Liver (tissue), 9 donors: ENCODE results near the gene RBMS3. TPM values are rescaled to one million over a fixed set of nuclear protein-coding genes. Genes with fewer than 3 reads are reported as not detected.

ENCODE experiments used
- DNase-seq: peaks from one replicate; pipeline ENCODE4 v3.0.0-alpha.2; 2017; ENCODE audit warnings: low spot score
- H3K27ac ChIP-seq, 2 donors: one replicate each; pipeline ENCODE4 v1.7.0; 2013; ENCODE audit warnings: inconsistent platforms in 2 of 2, low read length in 2 of 2, control low read depth in 1 of 2, low read depth in 1 of 2, mild to moderate bottlenecking in 1 of 2
- H3K27me3 ChIP-seq, 4 donors: one replicate each; pipeline versions ENCODE4 v1.6.1 to v1.7.0; 2013; ENCODE audit warnings: low read length in 3 of 4, inconsistent platforms in 1 of 4, mild to moderate bottlenecking in 1 of 4, moderate library complexity in 1 of 4; ENCODE audit not compliant: control insufficient read depth in 4 of 4, insufficient read depth in 4 of 4
- H3K36me3 ChIP-seq, 4 donors: one replicate each; pipeline versions ENCODE4 v1.6.1 to v1.7.0; 2013; ENCODE audit warnings: low read length in 3 of 4, mild to moderate bottlenecking in 3 of 4, low read depth in 1 of 4, moderate library complexity in 1 of 4; ENCODE audit not compliant: control insufficient read depth in 4 of 4, insufficient read depth in 3 of 4
- H3K4me1 ChIP-seq, 4 donors: one replicate each; pipeline versions ENCODE4 v1.6.1 to v1.7.0; 2013; ENCODE audit warnings: low read length in 3 of 4, mild to moderate bottlenecking in 3 of 4, moderate library complexity in 1 of 4; ENCODE audit not compliant: control insufficient read depth in 4 of 4, insufficient read depth in 4 of 4
- H3K4me3 ChIP-seq, 3 donors: one replicate each; pipeline versions ENCODE4 v1.6.1 to v1.7.0; 2013; ENCODE audit warnings: low read length in 3 of 3, control low read depth in 1 of 3, low read depth in 1 of 3, mild to moderate bottlenecking in 1 of 3
- H3K9ac ChIP-seq, 2 donors: one replicate each; pipeline ENCODE4 v1.7.0; 2013; ENCODE audit warnings: low read length in 2 of 2, mild to moderate bottlenecking in 2 of 2, moderate library complexity in 2 of 2, control low read depth in 1 of 2, low read depth in 1 of 2
- H3K9me3 ChIP-seq, 4 donors: one replicate each; pipeline versions ENCODE4 v1.6.1 to v1.7.0; 2013; ENCODE audit warnings: low read length in 3 of 4; ENCODE audit not compliant: control insufficient read depth in 4 of 4
- FOXA1 ChIP-seq: IDR thresholded peaks from 2 replicates; pipeline ENCODE4 v1.6.1; 2016; ENCODE audit warnings: antibody characterized with exemption
- GABPA ChIP-seq, 2 donors: IDR thresholded peaks in 1 of 2; conservative IDR thresholded peaks in 1 of 2; 2 replicates each; pipeline ENCODE4 v1.6.1; 2016; ENCODE audit warnings: antibody characterized with exemption in 2 of 2, mild to moderate bottlenecking in 1 of 2, moderate library complexity in 1 of 2
- HNF4A ChIP-seq, 2 donors: conservative IDR thresholded peaks; 2 replicates each; pipeline ENCODE4 v1.6.1; 2016; ENCODE audit warnings: antibody characterized with exemption in 2 of 2, mild to moderate bottlenecking in 2 of 2
- HNF4G ChIP-seq: IDR thresholded peaks from 2 replicates; pipeline ENCODE4 v1.6.1; 2016; ENCODE audit warnings: antibody characterized with exemption
- JUND ChIP-seq, 2 donors: IDR thresholded peaks; 2 replicates each; pipeline ENCODE4 v1.6.1; 2016; ENCODE audit warnings: antibody characterized with exemption in 2 of 2
- NR2F2 ChIP-seq: IDR thresholded peaks from 2 replicates; pipeline ENCODE4 v1.6.1; 2016; ENCODE audit warnings: antibody characterized with exemption
- RXRA ChIP-seq, 2 donors: IDR thresholded peaks; 2 replicates each; pipeline ENCODE4 v1.6.1; 2017 to 2018; ENCODE audit warnings: antibody characterized with exemption in 2 of 2, mild to moderate bottlenecking in 1 of 2
- TAF1 ChIP-seq: conservative IDR thresholded peaks from 2 replicates; pipeline ENCODE4 v1.6.1; 2016; ENCODE audit warnings: antibody characterized with exemption, mild to moderate bottlenecking
- WGBS: extraction: QIAGEN DNeasy Blood & Tissue Kit; methylation state at CpG from one replicate; pipeline ENCODE4 v1.1.7; 2013; 5-methylcytosine and 5-hydroxymethylcytosine counted together
- polyA plus RNA-seq, 2 donors: library from polyadenylated mRNA; stranded (reverse) in 1 of 2; unstranded in 1 of 2; fragments of 200-250 nt in 1 of 2; fragments of >200 nt in 1 of 2; fragmentation: Nextera tagmentation in 1 of 2; extraction: Ambion mirVana in 1 of 2; gene quantifications; one replicate each; pipeline versions ENCODE4 v1.2.1 to v1.2.3, GENCODE V29; 2013 to 2015
- total RNA-seq, 2 donors: library from RNA; depleted of rRNA; stranded (reverse); fragments of >200 nt; gene quantifications; one replicate each; pipeline ENCODE4 v1.2.3, GENCODE V29; 2014
- TF ChIP-seq, protein P1 (sequence below): IDR thresholded peaks from 2 replicates; pipeline ENCODE4 v1.6.1; 2016; ENCODE audit warnings: antibody characterized with exemption
- TF ChIP-seq, protein P2 (sequence below): IDR thresholded peaks from 2 replicates; pipeline ENCODE4 v1.6.1; 2016; ENCODE audit warnings: antibody characterized with exemption
- donor health status: healthy.
- donor health status: healthy.
- donor health status: healthy.
- donor health status: healthy.
- donor health status: healthy.

Gene RBMS3
- total and polyA plus RNA-seq, 4 donors = 1.2 to 14.9 (median 9.3) TPM

DNA sequence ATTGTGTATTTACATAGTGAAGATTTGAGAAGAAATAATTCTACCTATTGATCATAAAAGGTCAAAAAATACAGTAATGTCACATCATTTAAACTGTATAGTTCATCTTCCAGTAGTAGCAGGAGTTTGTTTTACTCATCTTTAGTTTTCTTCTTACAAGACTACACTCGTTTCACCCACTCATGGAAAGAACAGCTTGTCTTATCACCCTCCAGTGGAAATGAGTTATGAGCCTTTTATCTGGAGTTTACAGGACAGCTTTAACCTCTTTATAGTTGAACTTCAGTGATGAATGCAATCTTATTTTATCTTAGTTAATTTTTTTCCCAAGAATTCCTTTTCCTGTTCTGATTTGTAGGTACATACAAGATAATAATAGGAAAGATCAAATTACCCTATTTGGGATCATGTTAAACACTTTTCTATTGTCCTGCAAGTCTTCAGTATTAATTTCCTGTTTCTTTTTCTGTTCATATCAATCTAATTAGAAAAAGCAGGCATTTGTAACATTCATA, 36.8 kb downstream of the RBMS3 start:
- H3K4me3 ChIP-seq = no peak overlapping the region
- DNase-seq = no peak
- H3K27me3 ChIP-seq = peaks cover 0 to 2% (median 0%) of the 10 kb centered on the region in 4 donors
- H3K4me1 ChIP-seq = peaks cover 0 to 3% (median under 1%) of the 10 kb centered on the region in 4 donors
- no peaks in the 10 kb centered on the region for H3K9me3 ChIP-seq
- no peak for TF ChIP-seq NR2F2
- no peak for TF ChIP-seq JUND (IDR thresholded peaks at IDR 0.05)
- TF ChIP-seq, protein P1, sequence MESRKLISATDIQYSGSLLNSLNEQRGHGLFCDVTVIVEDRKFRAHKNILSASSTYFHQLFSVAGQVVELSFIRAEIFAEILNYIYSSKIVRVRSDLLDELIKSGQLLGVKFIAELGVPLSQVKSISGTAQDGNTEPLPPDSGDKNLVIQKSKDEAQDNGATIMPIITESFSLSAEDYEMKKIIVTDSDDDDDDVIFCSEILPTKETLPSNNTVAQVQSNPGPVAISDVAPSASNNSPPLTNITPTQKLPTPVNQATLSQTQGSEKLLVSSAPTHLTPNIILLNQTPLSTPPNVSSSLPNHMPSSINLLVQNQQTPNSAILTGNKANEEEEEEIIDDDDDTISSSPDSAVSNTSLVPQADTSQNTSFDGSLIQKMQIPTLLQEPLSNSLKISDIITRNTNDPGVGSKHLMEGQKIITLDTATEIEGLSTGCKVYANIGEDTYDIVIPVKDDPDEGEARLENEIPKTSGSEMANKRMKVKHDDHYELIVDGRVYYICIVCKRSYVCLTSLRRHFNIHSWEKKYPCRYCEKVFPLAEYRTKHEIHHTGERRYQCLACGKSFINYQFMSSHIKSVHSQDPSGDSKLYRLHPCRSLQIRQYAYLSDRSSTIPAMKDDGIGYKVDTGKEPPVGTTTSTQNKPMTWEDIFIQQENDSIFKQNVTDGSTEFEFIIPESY = no peak
- no peak for TF ChIP-seq HNF4G
- TF ChIP-seq TAF1 = no peak
- TF ChIP-seq GABPA (IDR thresholded peaks at IDR 0.05 in 1 of 2, conservative IDR thresholded peaks at IDR 0.05 in 1 of 2) = no peak
- TF ChIP-seq HNF4A (conservative IDR thresholded peaks at IDR 0.05) = no peak
- H3K9ac ChIP-seq = no peak overlapping the region
- H3K36me3 ChIP-seq = no peaks in the 10 kb centered on the region
- 68% methylated on average over 1 of the region's 1 CpG for WGBS
- no peak overlapping the region for H3K27ac ChIP-seq

DNA sequence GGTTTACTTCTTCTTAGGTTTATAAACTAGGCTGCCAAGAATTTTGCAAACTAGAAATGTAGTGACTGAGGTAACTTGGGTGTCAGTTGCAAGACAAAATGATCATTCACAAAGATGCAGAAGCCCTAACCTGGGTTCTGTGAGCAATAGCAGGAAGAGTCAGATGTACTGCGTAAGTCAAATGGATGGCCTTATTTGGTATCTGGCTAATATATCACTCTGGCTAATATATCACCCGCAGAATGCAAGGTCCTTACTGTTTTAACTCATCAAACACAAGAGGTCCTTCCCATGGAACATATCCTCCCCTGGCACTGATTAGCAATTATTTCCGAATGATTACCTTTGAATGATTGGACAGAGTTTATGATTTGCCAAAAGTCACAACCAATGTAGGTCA, 37.4 kb downstream of the RBMS3 start:
- DNase-seq = no peak
- H3K9me3 ChIP-seq = no peaks in the 10 kb centered on the region
- no peak overlapping the region for H3K27ac ChIP-seq
- TF ChIP-seq, protein P2, sequence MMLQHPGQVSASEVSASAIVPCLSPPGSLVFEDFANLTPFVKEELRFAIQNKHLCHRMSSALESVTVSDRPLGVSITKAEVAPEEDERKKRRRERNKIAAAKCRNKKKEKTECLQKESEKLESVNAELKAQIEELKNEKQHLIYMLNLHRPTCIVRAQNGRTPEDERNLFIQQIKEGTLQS = no peak
- TF ChIP-seq TAF1 (no peak), FOXA1 (no peak)
- peaks cover 0 to 3% (median under 1%) of the 10 kb centered on the region in 4 donors for H3K4me1 ChIP-seq
- WGBS = 73% methylated on average over 3 of the region's 3 CpGs
- peaks cover 0 to 2% (median 0%) of the 10 kb centered on the region in 4 donors for H3K27me3 ChIP-seq
- no peak overlapping the region for H3K9ac ChIP-seq
- no peaks in the 10 kb centered on the region for H3K36me3 ChIP-seq
- H3K4me3 ChIP-seq = no peak overlapping the region

- no peaks in the 10 kb centered on the region for H3K9me3 ChIP-seq
- TF ChIP-seq NR2F2 (no peak), FOXA1 (no peak), HNF4A (conservative IDR thresholded peaks at IDR 0.05) (no peak), RXRA (IDR thresholded peaks at IDR 0.05) (no peak), JUND (IDR thresholded peaks at IDR 0.05) (no peak)
- no peak overlapping the region for H3K4me3 ChIP-seq
- H3K9ac ChIP-seq = no peak overlapping the region
- H3K36me3 ChIP-seq = no peaks in the 10 kb centered on the region
- 86% methylated on average over 4 of the region's 4 CpGs for WGBS
- DNase-seq = no peak
- no peaks in the 10 kb centered on the region for H3K27me3 ChIP-seq
- no peak overlapping the region for H3K27ac ChIP-seq
- peaks cover 0 to 3% (median under 1%) of the 10 kb centered on the region in 4 donors for H3K4me1 ChIP-seq
Measured at GRCh38 chr3:29319262-29319661, 38.4 kb downstream of the RBMS3 start.

DNA sequence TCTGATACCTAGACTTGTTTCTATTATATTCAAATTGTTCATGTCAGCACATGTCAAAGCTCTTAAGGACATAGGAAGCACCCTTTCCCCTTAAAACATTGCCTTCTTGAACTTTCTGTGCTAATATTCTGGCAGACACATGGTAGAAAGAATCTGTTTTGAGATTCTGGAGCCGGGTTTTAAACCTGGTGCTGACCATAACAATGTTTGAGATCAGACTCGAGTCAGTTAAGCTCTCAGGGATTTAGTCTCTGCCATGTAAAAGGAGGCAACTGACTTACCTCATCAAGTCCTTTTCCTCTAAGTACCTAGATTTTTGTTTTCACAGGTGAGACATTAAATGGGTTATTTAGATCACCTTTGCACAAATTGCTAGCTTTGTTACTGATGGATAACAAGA, 38.9 kb downstream of the RBMS3 start:
- WGBS = 63% methylated on average over 2 of the region's 2 CpGs
- no peaks in the 10 kb centered on the region for H3K27me3 ChIP-seq
- H3K27ac ChIP-seq = no peak overlapping the region
- peaks cover 0 to 1% (median 0%) of the 10 kb centered on the region in 4 donors for H3K4me1 ChIP-seq
- H3K9ac ChIP-seq = no peak overlapping the region
- no peak overlapping the region for H3K4me3 ChIP-seq
- no peaks in the 10 kb centered on the region for H3K36me3 ChIP-seq
- no peak for DNase-seq
- H3K9me3 ChIP-seq = no peaks in the 10 kb centered on the region
- TF ChIP-seq, protein P2 = no peak
- TF ChIP-seq TAF1 = no peak
